Keratinocyte (primary cell): ENCODE results near the gene TMPRSS13. TPM values are rescaled to one million over a fixed set of nuclear protein-coding genes. Genes with fewer than 3 reads are reported as not detected.

Source experiments
- DNase-seq: peaks from one replicate; pipeline ENCODE4 v3.0.0-alpha.2; 2011; ENCODE audit warnings: low read depth, missing footprints, low spot score
- FAIRE-seq: peaks from 2 replicates; lab custom pipeline; 2011; peaks lifted over from hg19 to GRCh38; lab: Jason Lieb, UNC
- H2AFZ ChIP-seq: 2 replicates; pipeline ENCODE4 v1.6.0; 2012; ENCODE audit warnings: low read length, control low read depth, inconsistent platforms; ENCODE audit not compliant: control insufficient read depth
- H3K27ac ChIP-seq: 2 replicates; pipeline ENCODE4 v1.5.1; 2011; ENCODE audit warnings: low read length; ENCODE audit not compliant: control insufficient read depth, insufficient read depth
- H3K27me3 ChIP-seq: 3 replicates; pipeline ENCODE4 v1.6.0; 2011; ENCODE audit warnings: low read length; ENCODE audit not compliant: control insufficient read depth, insufficient read depth; ENCODE audit errors: extremely low read depth
- H3K36me3 ChIP-seq, 2 experiments: 2 replicates in 1 of 2; 3 replicates in 1 of 2; pipeline ENCODE4 v1.5.1; 2011; ENCODE audit warnings: low read length in 2 of 2, mild to moderate bottlenecking in 1 of 2; ENCODE audit not compliant: control insufficient read depth in 2 of 2, insufficient read depth in 2 of 2; ENCODE audit errors: extremely low read depth in 1 of 2
- H3K4me1 ChIP-seq: 3 replicates; pipeline ENCODE4 v1.5.1; 2011; ENCODE audit warnings: low read length; ENCODE audit not compliant: control insufficient read depth, insufficient read depth; ENCODE audit errors: extremely low read depth
- H3K4me2 ChIP-seq: 3 replicates; pipeline ENCODE4 v1.6.0; 2011; ENCODE audit warnings: low read depth, low read length; ENCODE audit not compliant: control insufficient read depth, insufficient read depth; ENCODE audit errors: extremely low read depth
- H3K4me3 ChIP-seq, 3 experiments: fragments of 200-600 bp in 1 of 3; sonication (generic) in 1 of 3; 2 replicates in 2 of 3; 3 replicates in 1 of 3; pipeline ENCODE4 v1.5.1; 2011 to 2016; ENCODE audit warnings: low read length in 3 of 3, mild to moderate bottlenecking in 3 of 3, control low read depth in 2 of 3, inconsistent platforms in 1 of 3, low read depth in 1 of 3, mixed read lengths in 1 of 3, mixed run types in 1 of 3, moderate library complexity in 1 of 3; ENCODE audit not compliant: control insufficient read depth in 2 of 3, insufficient read depth in 2 of 3; ENCODE audit errors: extremely low read depth in 1 of 3
- H3K79me2 ChIP-seq: 2 replicates; pipeline ENCODE4 v1.6.0; 2012; ENCODE audit warnings: low read length; ENCODE audit not compliant: control insufficient read depth, insufficient read depth
- H3K9ac ChIP-seq: 3 replicates; pipeline ENCODE4 v1.6.0; 2011; ENCODE audit warnings: low read length; ENCODE audit not compliant: control insufficient read depth, insufficient read depth; ENCODE audit errors: extremely low read depth
- H3K9me1 ChIP-seq: 3 replicates; pipeline ENCODE4 v1.6.0; 2011; ENCODE audit warnings: low read length; ENCODE audit not compliant: control insufficient read depth, insufficient read depth; ENCODE audit errors: extremely low read depth
- H3K9me3 ChIP-seq: 2 replicates; pipeline ENCODE4 v1.5.1; 2012; ENCODE audit warnings: low read depth, low read length; ENCODE audit not compliant: control insufficient read depth
- H4K20me1 ChIP-seq: 3 replicates; pipeline ENCODE4 v1.6.0; 2011; ENCODE audit warnings: low read length; ENCODE audit not compliant: control insufficient read depth, insufficient read depth; ENCODE audit errors: extremely low read depth
- CTCF ChIP-seq, 3 experiments: IDR thresholded peaks in 1 of 3; conservative IDR thresholded peaks in 1 of 3; optimal IDR thresholded peaks in 1 of 3; 2 replicates in 2 of 3; 3 replicates in 1 of 3; pipeline versions ENCODE3 to v1.5.1; 2011; ENCODE audit warnings: low read length in 3 of 3, mild to moderate bottlenecking in 3 of 3, moderate library complexity in 2 of 3, control low read depth in 1 of 3, inconsistent platforms in 1 of 3; ENCODE audit not compliant: insufficient read depth in 2 of 3; ENCODE audit errors: extremely low read depth in 1 of 3
- EZH2 ChIP-seq: IDR thresholded peaks from one replicate; pipeline ENCODE4 v1.6.1; 2012; ENCODE audit warnings: inconsistent platforms, mild to moderate bottlenecking, low read length, moderate library complexity
- dilution Hi-C: fragments of 300-500 bp; cut with MboI; formaldehyde crosslinking; loops from one replicate; pipeline ENCODE4 v1.7.0; 2020; ENCODE audit warnings: low sequenced_read_pairs; ENCODE audit not compliant: extremely low pct_ligation_motif_present
- polyA plus RNA-seq, 5 experiments: library from polyadenylated mRNA; depleted of rRNA in 3 of 5; stranded (reverse) in 3 of 5; stranded (forward) in 1 of 5; unstranded in 1 of 5; fragments of >200 nt; gene quantifications; 1 replicate in 1 of 5; 2 replicates in 3 of 5; 3 replicates in 1 of 5; pipeline versions ENCODE4 v1.2.1 to v1.2.3, GENCODE V29; 2011 to 2012; ENCODE audit warnings: missing spikeins in 2 of 5, low read depth in 1 of 5, low replicate concordance in 1 of 5

The TMPRSS13 gene
- polyA plus RNA-seq, 1 donor (not counting 4 experiments of a cell fraction or from before 2014, with no cell fraction given) = 1.8 TPM

DNA sequence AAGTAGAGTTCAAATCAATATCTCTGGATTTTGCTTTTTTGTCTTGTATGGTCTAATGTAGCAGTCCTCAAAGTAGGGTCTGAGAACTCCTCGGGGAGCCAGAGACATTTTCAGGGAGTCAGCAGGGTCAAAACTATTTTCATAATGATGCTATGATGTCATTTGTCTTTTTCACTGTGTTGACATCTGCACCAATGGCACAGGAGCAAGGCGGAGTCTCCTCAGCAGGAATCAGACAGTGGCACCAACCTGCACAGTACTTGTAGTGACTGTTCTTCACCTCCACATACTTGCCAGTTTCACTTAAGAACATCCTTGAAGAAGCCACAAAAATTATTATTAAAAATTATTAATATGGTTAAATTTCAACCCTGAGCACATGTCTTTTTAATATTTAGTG is 37.8 kb downstream of the TMPRSS13 start:
- Histone ChIP-seq H3K36me3 (no peaks in the 10 kb centered on the region), H3K4me2 (no peak overlapping the region), H3K79me2 (no peaks in the 10 kb centered on the region), H3K4me1 (no peaks in the 10 kb centered on the region), H3K4me3 (no peak overlapping the region), H4K20me1 (no peaks in the 10 kb centered on the region), H3K27me3 (peaks cover 5% of the 10 kb centered on the region), H3K9me3 (no peaks in the 10 kb centered on the region), H3K9me1 (no peaks in the 10 kb centered on the region), H3K27ac (no peak overlapping the region), H3K9ac (no peak overlapping the region), H2AFZ (no peak overlapping the region)
- DNase-seq (no peak), FAIRE-seq (no peak)
- TF ChIP-seq EZH2 = no peak
- TF ChIP-seq CTCF (optimal IDR thresholded peaks at IDR 0.05 in 1 of 3, IDR thresholded peaks at IDR 0.05 in 1 of 3, conservative IDR thresholded peaks at IDR 0.05 in 1 of 3; ENCODE audit: extremely low read depth in 1 of 3, insufficient read depth in 2 of 3, low read length in 3 of 3) = no peak
- dilution Hi-C loops = no loop called here

DNA sequence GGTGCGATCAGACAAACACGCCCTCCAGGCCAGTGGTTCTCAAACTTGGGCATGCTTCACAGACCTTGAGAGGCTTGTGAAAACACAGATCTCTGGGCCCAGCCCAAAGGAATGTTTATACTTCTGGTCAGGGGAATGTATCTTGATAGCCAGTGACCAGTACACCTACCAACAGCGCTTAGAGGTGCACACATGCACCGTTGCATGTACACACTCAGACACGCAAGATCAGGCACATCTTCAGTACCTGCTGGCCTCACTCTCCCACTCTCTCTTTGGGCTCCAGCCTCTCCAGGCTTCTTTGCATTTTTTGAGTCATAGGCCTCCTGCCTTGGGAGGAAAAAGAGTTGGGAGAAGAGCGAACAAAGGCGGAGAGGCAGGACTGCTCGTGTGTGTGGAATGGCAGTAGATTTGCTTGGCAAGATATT is 41.0 kb downstream of the TMPRSS13 start:
- dilution Hi-C loops = no loop called here
- no peak overlapping the region for H3K9ac ChIP-seq
- no peaks in the 10 kb centered on the region for H3K9me3 ChIP-seq
- no peaks in the 10 kb centered on the region for H3K36me3 ChIP-seq
- no peak overlapping the region for H3K4me3 ChIP-seq
- H3K27me3 ChIP-seq = peaks cover 6% of the 10 kb centered on the region
- no peaks in the 10 kb centered on the region for H3K79me2 ChIP-seq
- H3K4me2 ChIP-seq = no peak overlapping the region
- H3K27ac ChIP-seq = no peak overlapping the region
- H4K20me1 ChIP-seq = no peaks in the 10 kb centered on the region
- H3K9me1 ChIP-seq = no peaks in the 10 kb centered on the region
- no peak overlapping the region for H2AFZ ChIP-seq
- FAIRE-seq (no peak), DNase-seq (no peak)
- no peaks in the 10 kb centered on the region for H3K4me1 ChIP-seq
- TF ChIP-seq CTCF (optimal IDR thresholded peaks at IDR 0.05 in 1 of 3, IDR thresholded peaks at IDR 0.05 in 1 of 3, conservative IDR thresholded peaks at IDR 0.05 in 1 of 3; ENCODE audit: extremely low read depth in 1 of 3, insufficient read depth in 2 of 3, low read length in 3 of 3) (no peak), EZH2 (no peak)
